Hepatic stellate cell (primary cell): ENCODE measurements around the gene ITGB2.

Experiments
- DNase-seq: peaks from one replicate; pipeline ENCODE4 v3.0.0; 2011; ENCODE audit warnings: low spot score

Gene ITGB2

GRCh38 chr21:44846485-44847260 lies 74.0 kb downstream of the ITGB2 start:
- peak; percentile 79 for DNase-seq

- DNase-seq = no peak
These were observed 74.5 kb downstream of the ITGB2 start for GRCh38 chr21:44846224-44846484.

GRCh38 chr21:44845418-44846223 lies 75.1 kb downstream of the ITGB2 start:
- DNase-seq = peak; percentile 80

GRCh38 chr21:44844256-44844655 lies 76.4 kb downstream of the ITGB2 start:
- DNase-seq = no peak

GRCh38 chr21:44842721-44843445 lies 77.8 kb downstream of the ITGB2 start:
- no peak for DNase-seq

GRCh38 chr21:44842087-44842486 lies 78.6 kb downstream of the ITGB2 start:
- no peak for DNase-seq

- no peak for DNase-seq
These were observed 79.9 kb downstream of the ITGB2 start for GRCh38 chr21:44840771-44841170.

- no peak for DNase-seq
These were observed 81.7 kb downstream of the ITGB2 start for GRCh38 chr21:44838951-44839350.

GRCh38 chr21:44838039-44838895 lies 82.4 kb downstream of the ITGB2 start:
- no peak for DNase-seq

GRCh38 chr21:44837537-44837936 lies 83.2 kb downstream of the ITGB2 start:
- DNase-seq = no peak

- peak; percentile 57 for DNase-seq
These were observed 83.8 kb downstream of the ITGB2 start for GRCh38 chr21:44836666-44837471.

GRCh38 chr21:44836349-44836665 lies 84.4 kb downstream of the ITGB2 start:
- no peak for DNase-seq
